GM06990 (cell line): ENCODE data around the gene UBXN11.

Experiments used
- DNase-seq: peaks from one replicate; pipeline ENCODE4 v3.0.0-alpha.2; 2011; ENCODE audit not compliant: insufficient read length; ENCODE audit errors: extremely low read depth
- H3K27me3 ChIP-seq: replicated peaks from 2 replicates; pipeline ENCODE4 v1.6.0; 2011; ENCODE audit warnings: low read length; ENCODE audit not compliant: control insufficient read depth, insufficient read depth
- H3K36me3 ChIP-seq: 2 replicates; pipeline ENCODE4 v1.5.1; 2011; ENCODE audit warnings: low read length; ENCODE audit not compliant: control insufficient read depth, insufficient read depth
- H3K4me3 ChIP-seq: replicated peaks from 2 replicates; pipeline ENCODE4 v1.5.1; 2011; ENCODE audit warnings: low read depth, mild to moderate bottlenecking, control low read depth, low read length
- TF ChIP-seq, protein P1 (sequence below): IDR thresholded peaks from 2 replicates; pipeline ENCODE4 v1.5.1; 2011; ENCODE audit warnings: low read length, control low read depth, mild to moderate bottlenecking, inconsistent platforms; ENCODE audit not compliant: insufficient read depth, poor library complexity, severe bottlenecking

Gene UBXN11

DNA sequence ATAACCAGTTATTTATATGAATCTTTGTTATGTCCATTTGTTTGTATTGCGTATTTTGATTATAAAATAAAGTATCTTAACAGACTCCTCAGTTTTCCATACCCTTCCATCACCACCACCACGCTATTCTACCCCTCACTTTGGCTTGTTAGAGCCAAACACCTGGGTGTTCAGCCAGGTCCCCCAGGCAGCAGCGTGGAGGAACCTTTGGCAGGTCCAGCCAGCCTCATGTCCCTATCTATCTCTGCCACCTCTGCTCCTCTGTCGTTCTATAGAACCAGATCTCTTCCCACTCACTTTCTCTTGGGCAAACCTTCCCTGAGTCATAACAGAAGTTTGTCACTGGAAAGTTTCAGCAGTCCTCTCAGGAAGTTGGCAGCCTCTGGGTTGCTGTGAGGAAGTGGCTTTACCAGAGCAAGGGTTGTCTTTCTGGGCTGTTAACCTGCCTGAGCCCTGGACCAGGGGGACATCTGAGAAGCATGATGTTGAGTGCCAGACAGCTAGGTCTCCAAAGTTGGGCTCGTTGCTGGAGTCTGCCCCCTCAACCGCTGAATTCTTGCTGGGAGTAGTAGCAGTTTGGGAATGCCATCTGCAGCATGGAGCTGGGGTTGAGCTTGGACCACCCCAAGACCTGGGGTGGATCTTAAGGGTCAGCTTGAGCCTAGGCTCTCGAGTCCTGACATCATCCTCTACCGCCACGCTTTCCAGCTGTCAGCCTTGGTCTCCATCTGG is 27.5 kb downstream of the UBXN11 start:
- no peak for DNase-seq
- peaks cover 3% of the 10 kb centered on the region for H3K36me3 ChIP-seq

DNA sequence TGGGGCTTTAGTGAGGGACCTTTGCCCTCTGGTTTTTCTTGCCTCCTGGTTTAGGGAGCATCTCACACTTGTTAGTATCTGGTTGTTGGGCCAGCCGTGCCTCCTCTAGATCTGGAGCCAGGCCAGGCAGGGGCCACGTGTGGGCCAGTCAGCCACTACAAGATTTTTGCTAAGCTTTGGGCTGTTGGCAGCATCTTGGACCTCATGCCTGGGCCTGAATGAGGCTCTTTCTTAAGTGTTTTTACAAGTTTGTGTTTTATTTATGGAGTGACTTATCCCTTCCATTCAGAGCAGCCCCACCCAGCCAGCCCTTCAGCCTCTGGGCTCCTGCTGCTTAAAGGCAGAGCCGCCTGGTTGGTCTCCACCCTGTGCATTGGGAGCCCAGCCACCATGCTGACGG is 28.1 kb downstream of the UBXN11 start:
- no peak for DNase-seq
- TF ChIP-seq, protein P1, sequence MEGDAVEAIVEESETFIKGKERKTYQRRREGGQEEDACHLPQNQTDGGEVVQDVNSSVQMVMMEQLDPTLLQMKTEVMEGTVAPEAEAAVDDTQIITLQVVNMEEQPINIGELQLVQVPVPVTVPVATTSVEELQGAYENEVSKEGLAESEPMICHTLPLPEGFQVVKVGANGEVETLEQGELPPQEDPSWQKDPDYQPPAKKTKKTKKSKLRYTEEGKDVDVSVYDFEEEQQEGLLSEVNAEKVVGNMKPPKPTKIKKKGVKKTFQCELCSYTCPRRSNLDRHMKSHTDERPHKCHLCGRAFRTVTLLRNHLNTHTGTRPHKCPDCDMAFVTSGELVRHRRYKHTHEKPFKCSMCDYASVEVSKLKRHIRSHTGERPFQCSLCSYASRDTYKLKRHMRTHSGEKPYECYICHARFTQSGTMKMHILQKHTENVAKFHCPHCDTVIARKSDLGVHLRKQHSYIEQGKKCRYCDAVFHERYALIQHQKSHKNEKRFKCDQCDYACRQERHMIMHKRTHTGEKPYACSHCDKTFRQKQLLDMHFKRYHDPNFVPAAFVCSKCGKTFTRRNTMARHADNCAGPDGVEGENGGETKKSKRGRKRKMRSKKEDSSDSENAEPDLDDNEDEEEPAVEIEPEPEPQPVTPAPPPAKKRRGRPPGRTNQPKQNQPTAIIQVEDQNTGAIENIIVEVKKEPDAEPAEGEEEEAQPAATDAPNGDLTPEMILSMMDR: no peak
- H3K4me3 ChIP-seq: no peak overlapping the region
- H3K36me3 ChIP-seq: peaks cover 3% of the 10 kb centered on the region
- H3K27me3 ChIP-seq: no peaks in the 10 kb centered on the region

More for the DNA sequence above, 27.5 kb downstream of the UBXN11 start:
- TF ChIP-seq, protein P1: no peak
- peak overlapping the region; percentile 88 for H3K4me3 ChIP-seq
- no peaks in the 10 kb centered on the region for H3K27me3 ChIP-seq

DNA sequence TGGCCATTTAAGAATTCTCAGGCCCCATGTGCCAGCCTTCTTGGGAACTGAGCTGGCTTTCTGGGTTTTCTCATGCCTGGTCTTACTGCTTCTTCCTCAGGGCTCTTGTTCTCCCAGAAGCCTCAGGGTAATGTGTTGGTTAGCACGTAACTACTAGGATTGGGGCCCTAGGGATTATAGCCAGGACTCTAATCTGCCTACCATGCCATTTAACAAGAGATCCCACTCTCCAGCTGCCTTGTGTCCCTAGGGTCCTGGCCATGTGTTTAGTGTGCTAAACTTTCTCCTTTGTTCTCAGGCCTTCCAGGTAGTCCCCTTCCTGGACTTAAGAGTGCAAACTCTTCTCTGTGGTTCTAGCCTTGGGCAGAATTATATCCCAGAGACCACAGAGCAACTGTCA is 28.7 kb downstream of the UBXN11 start:
- Histone ChIP-seq H3K4me3 (no peak overlapping the region), H3K27me3 (no peaks in the 10 kb centered on the region), H3K36me3 (peaks cover 6% of the 10 kb centered on the region)
- DNase-seq: no peak
- TF ChIP-seq, protein P1: no peak

DNA sequence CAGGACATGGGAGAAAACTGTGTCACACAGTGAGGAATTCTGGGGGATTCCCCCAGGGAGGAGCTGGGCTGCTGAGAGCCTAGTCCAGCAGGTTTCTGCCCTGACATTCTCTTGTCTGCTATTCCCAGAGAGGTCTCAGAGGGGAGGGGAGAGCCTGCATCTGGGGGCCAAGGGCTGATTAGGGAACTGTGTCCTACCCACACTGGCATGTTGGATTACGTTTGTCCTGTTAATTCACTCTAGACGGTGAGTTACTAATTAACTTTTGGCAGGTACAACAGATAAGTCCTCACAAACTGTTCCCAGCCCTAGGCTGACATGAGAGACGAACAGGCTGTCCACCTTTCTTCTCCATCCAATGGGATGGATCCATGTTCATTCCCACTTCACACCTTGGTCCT is 29.2 kb downstream of the UBXN11 start:
- no peak for DNase-seq
- Histone ChIP-seq H3K27me3 (no peaks in the 10 kb centered on the region), H3K36me3 (peaks cover 4% of the 10 kb centered on the region), H3K4me3 (no peak overlapping the region)
- TF ChIP-seq, protein P1: no peak

DNA sequence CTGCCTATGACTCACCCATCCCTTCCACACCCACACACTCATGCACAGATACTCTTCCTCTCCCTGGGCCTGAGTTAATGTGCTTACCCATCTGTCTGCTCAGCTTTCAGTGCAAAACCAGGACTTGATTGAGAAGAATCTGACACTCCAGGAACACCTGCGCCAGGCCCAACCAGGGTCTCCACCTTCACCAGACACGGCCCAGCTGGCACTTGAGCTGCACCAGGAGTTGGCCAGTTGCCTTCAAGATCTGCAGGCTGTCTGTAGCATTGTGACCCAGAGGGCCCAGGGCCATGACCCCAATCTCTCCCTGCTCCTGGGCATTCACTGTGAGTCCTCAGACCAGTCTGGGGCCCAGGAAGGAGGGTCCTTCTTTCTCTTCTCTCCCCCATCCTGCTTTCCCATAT is 30.0 kb downstream of the UBXN11 start:
- no peak for DNase-seq
- H3K27me3 ChIP-seq: no peaks in the 10 kb centered on the region
- H3K4me3 ChIP-seq: no peak overlapping the region
- H3K36me3 ChIP-seq: peaks cover 4% of the 10 kb centered on the region
- TF ChIP-seq, protein P1: no peak
